ENCODE data around the gene ALDH4A1.

ALDH4A1 gene

DNA sequence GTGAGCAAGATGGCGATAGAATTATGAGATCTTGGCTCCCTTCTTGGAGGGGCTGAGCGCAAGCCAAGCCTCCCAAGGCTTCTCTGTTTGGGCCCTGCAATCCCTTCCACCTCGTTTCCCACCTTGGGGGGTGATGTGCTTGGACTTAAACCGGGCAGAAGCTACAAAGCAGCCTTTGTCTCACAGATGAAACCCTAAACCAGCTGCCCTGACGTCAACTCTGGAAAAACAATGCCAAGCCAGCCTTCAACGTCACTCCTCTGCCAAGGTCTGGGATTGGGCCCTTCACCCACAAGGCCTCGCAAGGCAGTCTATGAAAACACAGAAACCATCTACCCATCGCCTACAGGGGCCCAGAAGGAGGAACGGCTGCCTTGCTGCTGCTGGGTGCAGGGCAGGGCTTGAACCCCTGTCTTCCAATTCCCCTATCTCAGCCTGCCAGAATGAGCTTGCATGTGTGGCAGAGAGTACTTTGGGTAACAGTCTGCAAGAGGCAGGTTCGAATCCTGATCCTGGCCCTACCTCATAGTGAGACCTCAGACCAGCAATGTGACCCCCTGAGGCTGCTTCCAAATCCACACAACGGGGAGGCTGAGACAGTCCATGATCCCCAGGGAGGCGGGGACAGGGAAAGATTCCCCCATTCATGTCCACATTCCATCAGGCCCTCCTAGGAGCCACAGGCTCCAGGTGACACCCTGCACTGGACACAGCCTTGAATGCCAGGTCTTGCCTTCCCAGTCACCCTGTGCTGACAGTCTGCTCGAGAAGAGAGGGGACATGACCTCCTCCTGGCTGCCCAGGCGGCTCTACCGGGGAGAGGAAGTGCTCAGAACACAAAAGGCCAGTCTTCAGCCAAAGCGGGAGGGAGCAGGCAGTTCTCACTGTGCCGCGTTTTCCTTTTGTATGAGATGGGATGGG, 39.1 kb upstream of the ALDH4A1 start:
- Histone ChIP-seq H3K14ac (ENCODE audit: low read length) (peak overlapping the region; percentile 85), H2BK5ac (ENCODE audit: low read length) (no peak overlapping the region), H2BK12ac (ENCODE audit: low read length) (peak overlapping the region; percentile 87), H3K79me1 (ENCODE audit: low read depth, low read length) (no peaks in the 10 kb centered on the region), H3K9me3 (replicated peaks in 1 of 2; ENCODE audit: control insufficient read depth in 2 of 2, insufficient read depth in 1 of 2, low read depth in 1 of 2, low read length in 2 of 2) (no peaks in the 10 kb centered on the region), H3K4me3 (ENCODE audit: low read length in 2 of 2) (no peak overlapping the region), H2BK15ac (ENCODE audit: low read length) (no peak overlapping the region), H3K4ac (ENCODE audit: low read length) (peak overlapping the region; percentile 12), H4K8ac (ENCODE audit: low read depth, low read length) (no peak overlapping the region), H3K4me2 (ENCODE audit: insufficient read depth, low read length, poor library complexity, severe bottlenecking) (no peak overlapping the region), H3K36me3 (replicated peaks in 1 of 2; ENCODE audit: control insufficient read depth in 2 of 2, insufficient read depth in 2 of 2, low read length in 2 of 2) (no peaks in the 10 kb centered on the region), H2BK120ac (ENCODE audit: low read depth, low read length) (no peak overlapping the region), H3K4me1 (ENCODE audit: control insufficient read depth in 2 of 2, insufficient read depth in 1 of 2, low read depth in 1 of 2, low read length in 2 of 2) (peaks cover 33 to 38% of the 10 kb centered on the region in 2 donors), H3K9ac (ENCODE audit: low read depth, low read length, poor library complexity) (peak overlapping the region; percentile 55), H2AFZ (ENCODE audit: low read length) (peak overlapping the region; percentile 65), H2AK5ac (ENCODE audit: low read depth, low read length) (peak overlapping the region; percentile 72), H4K91ac (ENCODE audit: low read depth, low read length, poor library complexity) (no peak overlapping the region), H3K23ac (ENCODE audit: low read depth, low read length, poor library complexity) (no peak overlapping the region), H3K18ac (ENCODE audit: low read length) (peak overlapping the region; percentile 93), H3K27me3 (ENCODE audit: control insufficient read depth in 3 of 3, insufficient read depth in 3 of 3, low read depth in 1 of 3, low read length in 3 of 3) (peaks cover 0 to 1% (median 0%) of the 10 kb centered on the region in 3 experiments), H3K27ac (replicated peaks; ENCODE audit: low read length) (no peak overlapping the region)
- no CpG with 5 or more reads among the region's 18 CpGs for WGBS, 2 donors (ENCODE audit: extremely low coverage in 2 of 2, insufficient read length in 2 of 2, insufficient replicate concordance in 1 of 2)
- peak; percentile 70 for DNase-seq (ENCODE audit: low spot score)

DNA sequence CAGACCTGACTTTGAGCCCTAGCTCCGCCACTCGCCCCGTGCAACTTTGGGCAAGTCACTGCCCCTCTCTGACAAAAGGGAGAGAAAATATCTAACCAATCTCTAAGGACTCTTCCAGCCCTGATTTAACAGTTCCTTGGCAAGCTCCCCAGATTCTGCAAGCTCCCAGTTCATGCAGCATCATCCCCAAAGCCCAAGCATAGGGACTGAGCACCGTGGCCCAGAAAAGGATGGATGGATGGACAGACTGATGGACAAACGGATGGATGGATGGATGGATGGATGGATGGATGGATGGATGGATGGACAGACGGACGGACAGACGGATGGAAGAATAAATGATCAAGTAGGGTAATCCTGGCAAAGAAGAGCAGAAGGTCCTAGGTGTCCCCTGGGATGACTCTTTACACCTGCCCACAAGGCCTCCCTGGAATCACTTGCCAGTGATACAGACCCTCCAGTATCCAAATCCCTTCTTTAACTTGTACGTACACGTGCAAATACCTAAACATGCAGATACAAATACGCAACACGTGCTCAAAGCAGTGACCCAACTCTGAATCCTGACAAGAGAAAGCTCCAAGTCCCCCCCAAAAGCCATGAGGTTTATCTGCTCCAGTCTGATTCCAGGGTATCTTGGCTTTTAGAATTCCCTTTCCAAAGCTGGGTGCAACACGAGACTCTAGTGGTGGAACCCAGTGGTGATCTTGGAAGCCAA, 38.1 kb upstream of the ALDH4A1 start:
- no peak overlapping the region for H2AFZ ChIP-seq (ENCODE audit: low read length)
- no peak overlapping the region for H2BK12ac ChIP-seq (ENCODE audit: low read length)
- no peak overlapping the region for H2BK120ac ChIP-seq (ENCODE audit: low read depth, low read length)
- DNase-seq (ENCODE audit: low spot score), result no peak
- no peak overlapping the region for H3K4me2 ChIP-seq (ENCODE audit: insufficient read depth, low read length, poor library complexity, severe bottlenecking)
- H2BK5ac ChIP-seq (ENCODE audit: low read length), result no peak overlapping the region
- H3K36me3 ChIP-seq (replicated peaks in 1 of 2; ENCODE audit: control insufficient read depth in 2 of 2, insufficient read depth in 2 of 2, low read length in 2 of 2), result no peaks in the 10 kb centered on the region
- no peak overlapping the region for H3K23ac ChIP-seq (ENCODE audit: low read depth, low read length, poor library complexity)
- no peak overlapping the region for H2BK15ac ChIP-seq (ENCODE audit: low read length)
- no peaks in the 10 kb centered on the region for H3K79me1 ChIP-seq (ENCODE audit: low read depth, low read length)
- H3K18ac ChIP-seq (ENCODE audit: low read length), result no peak overlapping the region
- H3K27me3 ChIP-seq (ENCODE audit: control insufficient read depth in 3 of 3, insufficient read depth in 3 of 3, low read depth in 1 of 3, low read length in 3 of 3), result peaks cover 0 to 1% (median 0%) of the 10 kb centered on the region in 3 experiments
- no peak overlapping the region for H3K4ac ChIP-seq (ENCODE audit: low read length)
- H3K27ac ChIP-seq (replicated peaks; ENCODE audit: low read length), result no peak overlapping the region
- peaks cover 29 to 35% of the 10 kb centered on the region in 2 donors for H3K4me1 ChIP-seq (ENCODE audit: control insufficient read depth in 2 of 2, insufficient read depth in 1 of 2, low read depth in 1 of 2, low read length in 2 of 2)
- no peak overlapping the region for H4K8ac ChIP-seq (ENCODE audit: low read depth, low read length)
- no peak overlapping the region for H4K91ac ChIP-seq (ENCODE audit: low read depth, low read length, poor library complexity)
- no peak overlapping the region for H3K4me3 ChIP-seq (ENCODE audit: low read length in 2 of 2)
- no peak overlapping the region for H2AK5ac ChIP-seq (ENCODE audit: low read depth, low read length)
- no peaks in the 10 kb centered on the region for H3K9me3 ChIP-seq (replicated peaks in 1 of 2; ENCODE audit: control insufficient read depth in 2 of 2, insufficient read depth in 1 of 2, low read depth in 1 of 2, low read length in 2 of 2)
- no peak overlapping the region for H3K9ac ChIP-seq (ENCODE audit: low read depth, low read length, poor library complexity)
- WGBS, 2 donors (ENCODE audit: extremely low coverage in 2 of 2, insufficient read length in 2 of 2, insufficient replicate concordance in 1 of 2), result no CpG with 5 or more reads among the region's 13 CpGs
- H3K14ac ChIP-seq (ENCODE audit: low read length), result no peak overlapping the region

DNA sequence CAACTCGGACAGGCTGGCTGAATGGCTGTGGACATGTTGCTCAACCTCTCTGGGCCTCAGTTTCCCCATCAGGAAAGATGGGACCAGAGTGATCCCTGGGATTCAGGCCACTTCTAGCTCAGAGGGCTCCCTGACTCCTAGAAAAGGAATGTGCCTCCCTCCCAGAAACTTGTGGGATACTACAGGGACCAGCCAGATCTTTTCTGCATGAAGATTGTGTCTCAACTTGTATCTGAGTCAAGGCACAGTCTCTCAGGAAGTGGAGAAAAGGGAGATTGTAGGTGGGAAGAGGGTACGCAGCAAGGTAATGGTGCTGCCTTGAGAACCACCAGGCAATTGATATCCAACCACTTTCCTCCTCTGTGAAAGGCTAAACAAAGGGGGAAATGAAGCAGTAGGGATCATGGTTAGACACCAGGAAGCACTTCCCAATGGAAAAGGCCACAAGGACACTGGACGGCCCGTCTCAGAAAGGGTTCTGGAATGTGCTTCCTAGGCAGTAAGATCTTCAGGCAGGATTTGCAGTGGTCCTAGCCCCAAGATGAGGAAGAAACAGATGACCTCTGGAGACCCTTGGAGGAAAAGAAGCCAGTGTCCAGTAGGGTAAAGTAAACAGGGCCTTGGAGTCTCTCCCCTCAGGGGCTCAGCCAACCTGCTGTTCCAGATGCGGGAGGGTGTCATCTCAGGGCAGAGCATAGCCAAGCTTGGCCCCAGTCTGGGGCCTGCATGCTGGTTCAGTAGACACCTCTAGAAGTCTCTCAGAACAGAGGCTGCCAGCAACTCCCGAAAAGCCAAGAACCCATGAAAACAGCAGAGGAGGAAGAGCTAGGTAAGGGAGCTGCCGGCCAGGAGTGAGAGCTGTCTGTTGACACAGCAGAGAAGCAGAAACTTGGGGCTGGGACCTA, 37.3 kb upstream of the ALDH4A1 start:
- Histone ChIP-seq H4K91ac (ENCODE audit: low read depth, low read length, poor library complexity) (no peak overlapping the region), H2AK5ac (ENCODE audit: low read depth, low read length) (no peak overlapping the region), H3K4me3 (ENCODE audit: low read length in 2 of 2) (no peak overlapping the region), H3K18ac (ENCODE audit: low read length) (no peak overlapping the region), H3K4me1 (ENCODE audit: control insufficient read depth in 2 of 2, insufficient read depth in 1 of 2, low read depth in 1 of 2, low read length in 2 of 2) (peaks cover 21 to 28% of the 10 kb centered on the region in 2 donors), H3K27ac (replicated peaks; ENCODE audit: low read length) (no peak overlapping the region), H4K8ac (ENCODE audit: low read depth, low read length) (no peak overlapping the region), H2BK12ac (ENCODE audit: low read length) (no peak overlapping the region), H2AFZ (ENCODE audit: low read length) (no peak overlapping the region), H3K9me3 (replicated peaks in 1 of 2; ENCODE audit: control insufficient read depth in 2 of 2, insufficient read depth in 1 of 2, low read depth in 1 of 2, low read length in 2 of 2) (no peaks in the 10 kb centered on the region), H3K4ac (ENCODE audit: low read length) (no peak overlapping the region), H2BK5ac (ENCODE audit: low read length) (no peak overlapping the region), H3K79me1 (ENCODE audit: low read depth, low read length) (no peaks in the 10 kb centered on the region), H3K9ac (ENCODE audit: low read depth, low read length, poor library complexity) (no peak overlapping the region), H3K36me3 (replicated peaks in 1 of 2; ENCODE audit: control insufficient read depth in 2 of 2, insufficient read depth in 2 of 2, low read length in 2 of 2) (no peaks in the 10 kb centered on the region), H3K23ac (ENCODE audit: low read depth, low read length, poor library complexity) (no peak overlapping the region), H2BK15ac (ENCODE audit: low read length) (peak overlapping the region; percentile 2), H3K27me3 (ENCODE audit: control insufficient read depth in 3 of 3, insufficient read depth in 3 of 3, low read depth in 1 of 3, low read length in 3 of 3) (peaks cover 0 to 1% (median 0%) of the 10 kb centered on the region in 3 experiments), H2BK120ac (ENCODE audit: low read depth, low read length) (peak overlapping the region; percentile 24), H3K4me2 (ENCODE audit: insufficient read depth, low read length, poor library complexity, severe bottlenecking) (no peak overlapping the region), H3K14ac (ENCODE audit: low read length) (no peak overlapping the region)
- DNase-seq (ENCODE audit: low spot score), result no peak
- WGBS, 2 donors (ENCODE audit: extremely low coverage in 2 of 2, insufficient read length in 2 of 2, insufficient replicate concordance in 1 of 2), result no CpG with 5 or more reads among the region's 7 CpGs
